Endothelial cell of umbilical vein (primary cell): Measurements from ENCODE around the gene NCAN.

Experiments
- EZH2 ChIP-seq: IDR thresholded peaks from 2 replicates; pipeline ENCODE4 v1.6.1; 2012; ENCODE audit warnings: borderline replicate concordance, low read depth, mild to moderate bottlenecking, moderate library complexity, low read length, inconsistent platforms; ENCODE audit not compliant: severe bottlenecking
- FOS ChIP-seq: IDR thresholded peaks from 2 replicates; pipeline ENCODE4 v1.6.1; 2011; ENCODE audit warnings: mild to moderate bottlenecking, low read length, moderate library complexity, borderline replicate concordance; ENCODE audit not compliant: insufficient read depth
- GATA2 ChIP-seq: IDR thresholded peaks from 2 replicates; pipeline ENCODE4 v1.7.0; 2011; ENCODE audit warnings: low read depth, mild to moderate bottlenecking, moderate library complexity, mixed read lengths, low read length; ENCODE audit not compliant: insufficient read length, insufficient read depth
- JUN ChIP-seq: IDR thresholded peaks from 2 replicates; pipeline ENCODE4 v1.6.1; 2011; ENCODE audit warnings: borderline replicate concordance, low read depth; ENCODE audit not compliant: insufficient read length, insufficient read depth
- MAX ChIP-seq: IDR thresholded peaks from 2 replicates; pipeline ENCODE4 v1.6.1; 2011; ENCODE audit not compliant: insufficient read depth, insufficient read length
- MYC ChIP-seq: IDR thresholded peaks from one replicate; pipeline ENCODE4 v1.6.1; 2011; ENCODE audit warnings: mild to moderate bottlenecking, low read depth, low read length
- POLR2A ChIP-seq: IDR thresholded peaks from 2 replicates; pipeline ENCODE4 v1.6.1; 2012; ENCODE audit warnings: low read depth, mild to moderate bottlenecking, control low read depth, low read length
- POLR2AphosphoS5 ChIP-seq: IDR thresholded peaks from 2 replicates; pipeline ENCODE4 v1.6.1; 2012; ENCODE audit warnings: low read depth, mild to moderate bottlenecking, control low read depth, low read length, moderate library complexity; ENCODE audit not compliant: insufficient read depth
- TF ChIP-seq, protein P1 (sequence below), 2 donors: IDR thresholded peaks; 1 replicate in 1 of 2; 2 replicates in 1 of 2; pipeline ENCODE4 v1.5.1; 2011; ENCODE audit warnings: low read length in 2 of 2, mild to moderate bottlenecking in 2 of 2, moderate library complexity in 2 of 2, control low read depth in 1 of 2, inconsistent platforms in 1 of 2, low read depth in 1 of 2; ENCODE audit not compliant: insufficient read depth in 1 of 2; ENCODE audit errors: extremely low read depth in 1 of 2

DNA sequence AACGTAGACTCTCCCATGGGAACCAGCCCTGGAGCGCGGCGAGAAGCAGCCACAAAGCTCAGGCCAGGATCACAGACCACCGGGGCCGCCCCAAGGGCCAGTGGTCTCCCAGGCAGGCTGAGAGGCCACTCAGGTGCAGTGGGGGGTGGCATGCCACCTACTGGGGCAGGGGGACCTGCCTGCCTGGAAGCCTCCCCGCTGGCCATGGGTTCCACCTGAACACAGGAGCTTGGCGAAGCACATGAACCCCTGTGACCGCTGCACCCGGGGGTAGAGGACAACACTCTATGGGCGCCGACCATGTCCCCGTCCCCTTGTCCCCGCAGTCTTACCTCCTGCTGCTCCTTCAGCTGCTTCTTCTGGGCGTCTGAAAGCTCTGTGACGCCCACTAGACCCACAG is 68.1 kb downstream of the NCAN start:
- TF ChIP-seq, protein P1, sequence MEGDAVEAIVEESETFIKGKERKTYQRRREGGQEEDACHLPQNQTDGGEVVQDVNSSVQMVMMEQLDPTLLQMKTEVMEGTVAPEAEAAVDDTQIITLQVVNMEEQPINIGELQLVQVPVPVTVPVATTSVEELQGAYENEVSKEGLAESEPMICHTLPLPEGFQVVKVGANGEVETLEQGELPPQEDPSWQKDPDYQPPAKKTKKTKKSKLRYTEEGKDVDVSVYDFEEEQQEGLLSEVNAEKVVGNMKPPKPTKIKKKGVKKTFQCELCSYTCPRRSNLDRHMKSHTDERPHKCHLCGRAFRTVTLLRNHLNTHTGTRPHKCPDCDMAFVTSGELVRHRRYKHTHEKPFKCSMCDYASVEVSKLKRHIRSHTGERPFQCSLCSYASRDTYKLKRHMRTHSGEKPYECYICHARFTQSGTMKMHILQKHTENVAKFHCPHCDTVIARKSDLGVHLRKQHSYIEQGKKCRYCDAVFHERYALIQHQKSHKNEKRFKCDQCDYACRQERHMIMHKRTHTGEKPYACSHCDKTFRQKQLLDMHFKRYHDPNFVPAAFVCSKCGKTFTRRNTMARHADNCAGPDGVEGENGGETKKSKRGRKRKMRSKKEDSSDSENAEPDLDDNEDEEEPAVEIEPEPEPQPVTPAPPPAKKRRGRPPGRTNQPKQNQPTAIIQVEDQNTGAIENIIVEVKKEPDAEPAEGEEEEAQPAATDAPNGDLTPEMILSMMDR (IDR thresholded peaks at IDR 0.05; ENCODE audit: extremely low read depth in 1 of 2, insufficient read depth in 1 of 2, low read depth in 1 of 2, low read length in 2 of 2) = no peak
- TF ChIP-seq EZH2 (no peak), POLR2AphosphoS5 (no peak), MAX (no peak), POLR2A (no peak), FOS (no peak), JUN (no peak), MYC (no peak), GATA2 (no peak)
